ENCODE measurements around the gene WNT11. TPM values are rescaled to one million over a fixed set of nuclear protein-coding genes. Genes with fewer than 3 reads are reported as not detected.

WNT11 gene
- total RNA-seq, 4 donors from 2014 or later = 27.7 to 56.2 (median 34.0) TPM

DNA sequence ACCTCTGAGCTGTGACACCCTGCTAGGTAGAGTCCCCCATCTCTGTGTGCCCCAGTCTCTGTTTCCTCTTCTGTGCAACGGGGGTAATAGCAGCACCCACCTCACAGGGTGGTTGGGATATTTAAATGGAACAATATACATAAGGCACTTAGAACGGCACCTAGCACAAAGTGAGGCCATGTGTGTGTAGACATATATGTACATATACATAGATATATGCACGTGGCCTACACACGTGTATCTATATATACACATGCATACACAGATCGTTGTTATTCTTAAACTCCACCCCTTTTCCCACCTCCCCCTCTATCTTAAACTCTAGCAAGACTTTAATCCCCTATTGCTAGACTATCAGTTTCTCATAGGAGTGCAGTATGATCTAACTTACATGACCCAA lies 2.4 kb downstream of the WNT11 start:
- TF ChIP-seq, protein P1, sequence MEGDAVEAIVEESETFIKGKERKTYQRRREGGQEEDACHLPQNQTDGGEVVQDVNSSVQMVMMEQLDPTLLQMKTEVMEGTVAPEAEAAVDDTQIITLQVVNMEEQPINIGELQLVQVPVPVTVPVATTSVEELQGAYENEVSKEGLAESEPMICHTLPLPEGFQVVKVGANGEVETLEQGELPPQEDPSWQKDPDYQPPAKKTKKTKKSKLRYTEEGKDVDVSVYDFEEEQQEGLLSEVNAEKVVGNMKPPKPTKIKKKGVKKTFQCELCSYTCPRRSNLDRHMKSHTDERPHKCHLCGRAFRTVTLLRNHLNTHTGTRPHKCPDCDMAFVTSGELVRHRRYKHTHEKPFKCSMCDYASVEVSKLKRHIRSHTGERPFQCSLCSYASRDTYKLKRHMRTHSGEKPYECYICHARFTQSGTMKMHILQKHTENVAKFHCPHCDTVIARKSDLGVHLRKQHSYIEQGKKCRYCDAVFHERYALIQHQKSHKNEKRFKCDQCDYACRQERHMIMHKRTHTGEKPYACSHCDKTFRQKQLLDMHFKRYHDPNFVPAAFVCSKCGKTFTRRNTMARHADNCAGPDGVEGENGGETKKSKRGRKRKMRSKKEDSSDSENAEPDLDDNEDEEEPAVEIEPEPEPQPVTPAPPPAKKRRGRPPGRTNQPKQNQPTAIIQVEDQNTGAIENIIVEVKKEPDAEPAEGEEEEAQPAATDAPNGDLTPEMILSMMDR (IDR thresholded peaks at IDR 0.05; ENCODE audit: low read depth) = no peak

DNA sequence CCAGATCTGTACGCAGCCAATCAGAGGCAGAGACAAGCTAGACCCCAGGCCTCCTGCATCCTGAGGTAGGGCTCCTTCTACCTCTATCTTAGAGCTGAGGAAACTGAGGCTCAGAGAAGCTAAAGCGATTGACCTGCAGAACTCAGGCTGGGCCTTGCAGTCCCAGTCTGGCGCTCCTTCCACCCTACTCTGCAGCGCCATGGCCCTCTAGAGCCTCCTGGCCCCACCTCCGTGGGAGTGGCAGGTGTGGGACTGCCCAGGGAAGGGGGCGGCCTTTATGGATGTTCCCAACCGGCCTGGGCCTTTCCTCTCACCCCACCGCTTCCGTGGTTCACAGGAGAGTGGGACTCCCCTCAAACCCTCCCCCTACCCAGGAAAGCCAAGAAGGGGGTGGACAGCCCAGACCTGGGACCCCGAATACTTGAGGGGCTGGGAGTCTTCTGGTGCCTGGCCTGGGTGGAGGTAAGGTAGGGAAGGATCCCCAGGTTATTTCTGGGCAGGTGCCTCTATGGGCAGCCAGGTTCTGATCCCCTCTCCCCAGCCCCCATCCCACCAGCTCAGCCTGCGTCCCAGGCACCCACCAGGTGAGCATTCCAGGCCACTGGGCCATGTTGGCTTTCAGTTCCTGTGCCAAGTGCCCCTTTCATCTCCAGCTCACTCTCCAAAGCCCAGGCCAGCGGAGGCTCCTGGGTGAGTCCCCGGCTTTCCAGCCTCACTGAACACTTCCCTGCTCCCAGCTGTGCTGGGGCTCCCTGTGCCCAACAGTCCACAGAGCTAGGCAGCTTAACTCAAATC lies 3.0 kb downstream of the WNT11 start:
- TF ChIP-seq, protein P1 (IDR thresholded peaks at IDR 0.05; ENCODE audit: low read depth) = no peak

DNA sequence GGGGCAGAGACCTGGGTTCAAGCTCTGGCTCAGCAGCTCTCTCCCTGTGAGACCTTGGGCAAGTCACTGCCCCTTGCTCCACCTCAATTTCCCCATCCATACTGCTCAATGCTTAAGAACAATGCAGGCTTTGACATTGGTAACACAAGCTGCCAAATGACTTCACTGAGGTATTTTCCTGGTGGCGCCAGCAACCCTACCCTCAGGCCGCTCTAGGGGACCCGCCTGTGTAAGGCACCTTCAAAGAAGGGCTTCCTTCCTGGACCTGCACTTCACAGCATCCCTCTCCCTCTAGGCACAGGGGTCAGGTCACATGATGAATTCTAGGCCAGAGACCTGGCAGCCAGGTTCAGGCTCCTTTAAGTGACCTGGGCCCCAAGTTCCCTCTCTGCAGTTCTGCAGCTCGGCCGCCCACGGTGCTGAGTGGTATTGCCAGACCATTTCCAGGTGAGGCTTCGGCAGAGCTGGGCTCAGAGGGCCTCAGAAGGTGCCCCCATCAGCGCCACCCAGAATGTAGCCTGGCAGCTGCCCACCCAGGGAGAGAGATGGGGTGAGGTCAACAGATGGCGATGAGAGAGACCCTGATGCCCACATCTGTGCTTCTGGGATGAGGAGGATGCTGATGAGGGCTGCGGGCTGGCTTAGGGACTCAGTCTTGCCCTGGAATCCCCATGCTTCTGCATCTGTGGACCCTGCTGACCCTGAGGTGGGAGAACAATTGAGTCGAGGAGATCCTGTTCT lies 4.5 kb downstream of the WNT11 start:
- TF ChIP-seq, protein P1 (IDR thresholded peaks at IDR 0.05; ENCODE audit: low read depth) = no peak

DNA sequence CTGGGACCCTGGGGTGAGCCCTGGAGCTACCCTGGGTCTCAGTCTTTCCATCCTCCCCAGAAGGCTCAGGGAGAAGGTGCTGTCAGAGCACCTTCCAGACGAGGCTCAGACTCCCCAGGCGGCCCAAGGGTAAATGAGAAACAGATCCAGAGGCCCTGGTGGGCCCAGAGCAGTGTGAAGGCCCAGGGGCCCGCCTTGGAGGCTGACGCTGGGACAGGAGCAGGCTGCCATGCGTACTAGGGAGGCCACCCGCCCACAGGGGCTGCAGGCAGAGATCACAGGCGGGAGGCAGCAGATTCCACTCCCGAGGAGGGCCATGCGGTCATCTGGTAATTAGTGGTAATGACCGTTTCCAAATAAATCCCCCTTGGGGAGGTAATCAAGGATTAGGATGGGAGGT lies 5.2 kb downstream of the WNT11 start:
- TF ChIP-seq, protein P1 (IDR thresholded peaks at IDR 0.05; ENCODE audit: low read depth) = no peak

DNA sequence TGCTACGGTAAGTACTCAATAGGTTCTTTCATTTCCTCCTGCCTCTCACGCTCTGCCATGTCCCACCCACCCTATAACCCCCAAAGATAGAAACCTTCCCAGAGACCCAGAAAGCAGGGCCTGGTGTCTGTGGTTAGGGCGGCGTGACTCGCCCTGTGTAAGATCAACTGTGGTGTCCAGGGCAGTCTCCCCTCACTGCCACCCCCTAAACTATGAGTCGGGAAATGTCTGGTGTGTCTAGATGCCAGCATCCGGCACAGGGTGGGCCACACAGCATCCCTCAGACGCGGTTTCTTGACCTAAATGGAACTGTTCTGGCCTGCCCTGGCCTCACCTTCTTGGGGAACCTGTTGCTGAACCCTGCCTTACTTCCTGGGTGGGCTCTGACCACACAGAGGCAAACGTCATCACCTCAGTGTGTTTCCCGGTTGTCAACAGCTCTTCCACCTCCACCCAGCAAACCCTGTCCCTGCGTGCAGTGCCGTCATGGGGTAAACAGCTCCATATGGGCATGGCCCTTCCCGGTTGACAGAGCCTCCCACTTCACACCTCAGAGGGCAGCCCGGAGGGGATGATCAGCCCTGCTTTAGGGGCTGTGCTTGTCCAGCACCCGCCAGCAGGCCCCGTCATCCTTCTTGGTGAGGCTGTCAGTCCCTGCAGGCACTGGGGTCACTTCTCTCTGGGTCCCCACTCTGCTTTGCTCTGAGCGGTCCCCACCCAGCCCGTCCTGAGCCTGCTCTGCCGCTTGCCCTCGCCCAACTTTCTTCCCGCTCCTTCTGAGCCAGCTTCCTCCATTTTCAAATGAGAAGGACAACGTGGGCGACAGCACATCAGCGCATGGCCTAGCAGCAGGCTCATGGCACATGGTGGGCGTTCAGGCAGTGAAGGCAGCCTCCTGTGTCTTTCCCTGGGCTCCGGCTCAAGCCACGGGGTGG lies 6.0 kb downstream of the WNT11 start:
- TF ChIP-seq, protein P1 (IDR thresholded peaks at IDR 0.05; ENCODE audit: low read depth) = no peak

DNA sequence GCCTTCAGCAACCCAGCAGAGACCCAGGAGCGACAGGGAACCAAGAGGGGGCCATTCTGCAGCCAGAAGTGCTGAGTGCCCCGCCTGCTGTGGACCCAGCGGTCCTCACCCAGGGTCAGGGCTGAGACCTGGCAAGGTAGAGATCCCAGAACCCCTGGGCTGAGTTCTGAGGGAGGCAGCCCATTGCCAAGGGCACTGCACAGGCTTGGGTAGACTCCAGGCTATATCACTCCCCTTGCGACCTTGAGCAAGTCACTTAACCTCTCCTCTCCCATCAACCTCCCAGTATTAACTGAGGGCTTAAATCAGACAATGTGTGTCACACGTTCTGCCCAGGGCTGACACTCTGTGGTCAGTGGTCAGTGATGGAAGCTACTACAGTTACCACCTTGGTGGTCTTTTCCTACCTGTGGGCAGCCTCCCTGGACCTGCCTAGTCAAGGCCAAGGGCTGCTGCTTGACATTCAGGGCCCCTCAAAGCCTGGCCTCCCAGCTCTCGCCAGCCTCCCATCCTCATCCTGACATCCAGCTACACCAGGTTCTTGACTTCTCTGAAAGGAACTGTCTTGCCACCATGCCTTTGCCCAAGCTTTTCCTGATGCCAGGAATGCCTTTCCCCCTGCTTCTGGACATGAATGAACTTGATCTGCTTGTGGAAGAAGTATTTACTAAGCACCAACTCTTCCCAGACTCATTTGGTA lies 8.2 kb downstream of the WNT11 start:
- TF ChIP-seq, protein P1 (IDR thresholded peaks at IDR 0.05; ENCODE audit: low read depth) = no peak

Data from subcutaneous adipose tissue (tissue), 4 donors.